ENCODE measurements around the gene SLC6A12. TPM values are rescaled to one million over a fixed set of nuclear protein-coding genes. Genes with fewer than 3 reads are reported as not detected.

SLC6A12 gene
- total RNA-seq, 1 donor: not detected

DNA sequence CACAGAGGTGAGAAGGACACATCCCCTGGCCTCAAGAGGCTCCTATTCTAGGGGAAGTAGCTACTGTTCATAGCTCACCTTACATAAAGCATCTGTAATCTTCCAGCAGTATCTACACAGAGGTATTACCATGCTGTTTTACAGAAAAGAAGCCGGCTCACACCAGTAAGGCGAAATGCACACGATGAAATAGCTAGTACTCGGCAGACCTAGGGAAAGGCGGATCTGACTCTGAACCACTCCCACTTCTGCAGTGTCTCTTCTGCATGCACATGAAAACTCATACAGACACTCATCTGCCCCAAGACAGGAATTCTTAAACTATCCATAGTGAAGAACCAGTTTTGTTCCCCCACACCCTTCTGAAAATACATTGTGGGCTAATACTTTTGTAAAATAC is 73.8 kb downstream of the SLC6A12 start:
- no peak overlapping the region for H3K4me3 ChIP-seq (ENCODE audit: low read depth, low read length)
- TF ChIP-seq, protein P1, sequence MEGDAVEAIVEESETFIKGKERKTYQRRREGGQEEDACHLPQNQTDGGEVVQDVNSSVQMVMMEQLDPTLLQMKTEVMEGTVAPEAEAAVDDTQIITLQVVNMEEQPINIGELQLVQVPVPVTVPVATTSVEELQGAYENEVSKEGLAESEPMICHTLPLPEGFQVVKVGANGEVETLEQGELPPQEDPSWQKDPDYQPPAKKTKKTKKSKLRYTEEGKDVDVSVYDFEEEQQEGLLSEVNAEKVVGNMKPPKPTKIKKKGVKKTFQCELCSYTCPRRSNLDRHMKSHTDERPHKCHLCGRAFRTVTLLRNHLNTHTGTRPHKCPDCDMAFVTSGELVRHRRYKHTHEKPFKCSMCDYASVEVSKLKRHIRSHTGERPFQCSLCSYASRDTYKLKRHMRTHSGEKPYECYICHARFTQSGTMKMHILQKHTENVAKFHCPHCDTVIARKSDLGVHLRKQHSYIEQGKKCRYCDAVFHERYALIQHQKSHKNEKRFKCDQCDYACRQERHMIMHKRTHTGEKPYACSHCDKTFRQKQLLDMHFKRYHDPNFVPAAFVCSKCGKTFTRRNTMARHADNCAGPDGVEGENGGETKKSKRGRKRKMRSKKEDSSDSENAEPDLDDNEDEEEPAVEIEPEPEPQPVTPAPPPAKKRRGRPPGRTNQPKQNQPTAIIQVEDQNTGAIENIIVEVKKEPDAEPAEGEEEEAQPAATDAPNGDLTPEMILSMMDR (IDR thresholded peaks at IDR 0.05; ENCODE audit: insufficient read depth, low read depth, low read length): no peak
- no peak for DNase-seq (ENCODE audit: low read depth)

Other genes starting within 250 kb of the SLC6A12 start
- under 0.01 TPM in 2 replicates for gene IQSEC3, start 147.4 kb downstream of the SLC6A12 start, total RNA-seq
- not detected in 2 replicates for gene SLC6A13, start 48.7 kb upstream of the SLC6A12 start, total RNA-seq
- gene KDM5A, start 175.2 kb upstream of the SLC6A12 start, total RNA-seq: 60.2 and 77.3 TPM in 2 replicates
- 9.1 and 9.7 TPM in 2 replicates for gene CCDC77, start 187.5 kb upstream of the SLC6A12 start, total RNA-seq
- under 0.01 TPM in 2 replicates for gene B4GALNT3, start 245.8 kb upstream of the SLC6A12 start, total RNA-seq

All from fibroblast of villous mesenchyme (primary cell).